GM12878 (cell line): ENCODE measurements around the gene SSPN.

Source experiments
- EP300 ChIP-seq, 2 experiments: fragments of 150-350 bp in 1 of 2; IDR thresholded peaks; 2 replicates each; pipeline ENCODE4 v1.6.1; 2011 to 2012; ENCODE audit warnings: low read depth in 2 of 2, low read length in 2 of 2, borderline replicate concordance in 1 of 2, improper control_type of control experiment in 1 of 2, inconsistent platforms in 1 of 2; ENCODE audit not compliant: control insufficient read depth in 1 of 2
- JUND ChIP-seq: IDR thresholded peaks from 2 replicates; pipeline ENCODE4 v1.6.1; 2012; ENCODE audit warnings: low read depth, mild to moderate bottlenecking, low read length, improper control_type of control experiment, moderate library complexity
- NFYB ChIP-seq: IDR thresholded peaks from 2 replicates; pipeline ENCODE4 v1.6.1; 2011; ENCODE audit warnings: low read depth, mild to moderate bottlenecking, low read length, improper control_type of control experiment, moderate library complexity; ENCODE audit not compliant: insufficient read depth
- PBX3 ChIP-seq: IDR thresholded peaks from 2 replicates; pipeline ENCODE4 v1.6.1; 2011; ENCODE audit warnings: mild to moderate bottlenecking, low read depth, low read length, moderate library complexity; ENCODE audit not compliant: insufficient replicate concordance
- TCF7 ChIP-seq: IDR thresholded peaks from 2 replicates; pipeline ENCODE4 v1.6.1; 2014; ENCODE audit warnings: antibody characterized with exemption, borderline replicate concordance
- TF ChIP-seq, protein P1 (sequence below), 3 experiments: IDR thresholded peaks in 2 of 3; conservative IDR thresholded peaks in 1 of 3; 2 replicates each; pipeline ENCODE4 v1.5.1; 2011; ENCODE audit warnings: low read depth in 3 of 3, low read length in 3 of 3, mild to moderate bottlenecking in 3 of 3, control low read depth in 2 of 3, moderate library complexity in 2 of 3, inconsistent platforms in 1 of 3, mixed read lengths in 1 of 3; ENCODE audit not compliant: control insufficient read depth in 2 of 3, insufficient read depth in 1 of 3; ENCODE audit errors: extremely low read depth in 1 of 3
- TF ChIP-seq, protein P2 (sequence below): fragments of 450-650 bp; IDR thresholded peaks from 2 replicates; pipeline ENCODE4 v1.6.1; 2017; ENCODE audit warnings: mild to moderate bottlenecking, moderate library complexity

DNA sequence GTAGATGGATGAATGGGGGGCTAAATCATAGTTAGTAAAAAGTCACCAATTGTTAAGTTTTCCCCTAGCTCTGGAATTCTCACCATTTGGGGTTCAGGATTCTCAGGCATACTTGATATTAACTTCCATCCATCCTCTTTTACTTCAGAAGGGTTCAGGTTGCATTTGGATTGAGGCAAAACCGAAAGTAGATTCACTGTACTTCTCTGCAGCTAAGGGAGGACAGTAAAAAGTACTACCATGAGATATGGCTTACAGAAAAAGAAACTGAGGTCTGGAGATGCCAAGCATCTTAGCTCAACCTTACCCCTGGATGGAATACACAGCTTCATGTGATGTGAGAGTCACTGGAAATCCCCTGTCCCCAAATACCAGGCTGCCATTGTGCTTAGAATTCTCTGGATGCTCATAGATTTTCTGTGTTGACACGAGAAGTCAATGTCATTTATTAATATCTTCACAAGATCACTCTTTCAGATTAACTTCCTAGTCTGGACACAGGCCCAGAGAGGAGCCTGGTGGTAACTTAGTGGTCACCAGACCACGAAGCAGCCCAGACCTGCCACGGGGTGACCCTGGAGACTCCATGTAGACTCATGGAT lies 87.1 kb downstream of the SSPN start:
- TF ChIP-seq, protein P1, sequence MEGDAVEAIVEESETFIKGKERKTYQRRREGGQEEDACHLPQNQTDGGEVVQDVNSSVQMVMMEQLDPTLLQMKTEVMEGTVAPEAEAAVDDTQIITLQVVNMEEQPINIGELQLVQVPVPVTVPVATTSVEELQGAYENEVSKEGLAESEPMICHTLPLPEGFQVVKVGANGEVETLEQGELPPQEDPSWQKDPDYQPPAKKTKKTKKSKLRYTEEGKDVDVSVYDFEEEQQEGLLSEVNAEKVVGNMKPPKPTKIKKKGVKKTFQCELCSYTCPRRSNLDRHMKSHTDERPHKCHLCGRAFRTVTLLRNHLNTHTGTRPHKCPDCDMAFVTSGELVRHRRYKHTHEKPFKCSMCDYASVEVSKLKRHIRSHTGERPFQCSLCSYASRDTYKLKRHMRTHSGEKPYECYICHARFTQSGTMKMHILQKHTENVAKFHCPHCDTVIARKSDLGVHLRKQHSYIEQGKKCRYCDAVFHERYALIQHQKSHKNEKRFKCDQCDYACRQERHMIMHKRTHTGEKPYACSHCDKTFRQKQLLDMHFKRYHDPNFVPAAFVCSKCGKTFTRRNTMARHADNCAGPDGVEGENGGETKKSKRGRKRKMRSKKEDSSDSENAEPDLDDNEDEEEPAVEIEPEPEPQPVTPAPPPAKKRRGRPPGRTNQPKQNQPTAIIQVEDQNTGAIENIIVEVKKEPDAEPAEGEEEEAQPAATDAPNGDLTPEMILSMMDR (IDR thresholded peaks at IDR 0.05 in 2 of 3, conservative IDR thresholded peaks at IDR 0.05 in 1 of 3; ENCODE audit: control insufficient read depth in 2 of 3, extremely low read depth in 1 of 3, insufficient read depth in 1 of 3, low read depth in 3 of 3, low read length in 3 of 3): no peak
- no peak for TF ChIP-seq JUND
- TF ChIP-seq NFYB: no peak
- no peak for TF ChIP-seq EP300 (IDR thresholded peaks at IDR 0.05; ENCODE audit: borderline replicate concordance in 1 of 2, control insufficient read depth in 1 of 2, low read depth in 2 of 2, low read length in 2 of 2)
- no peak for TF ChIP-seq PBX3
- TF ChIP-seq TCF7: no peak
- TF ChIP-seq, protein P2, sequence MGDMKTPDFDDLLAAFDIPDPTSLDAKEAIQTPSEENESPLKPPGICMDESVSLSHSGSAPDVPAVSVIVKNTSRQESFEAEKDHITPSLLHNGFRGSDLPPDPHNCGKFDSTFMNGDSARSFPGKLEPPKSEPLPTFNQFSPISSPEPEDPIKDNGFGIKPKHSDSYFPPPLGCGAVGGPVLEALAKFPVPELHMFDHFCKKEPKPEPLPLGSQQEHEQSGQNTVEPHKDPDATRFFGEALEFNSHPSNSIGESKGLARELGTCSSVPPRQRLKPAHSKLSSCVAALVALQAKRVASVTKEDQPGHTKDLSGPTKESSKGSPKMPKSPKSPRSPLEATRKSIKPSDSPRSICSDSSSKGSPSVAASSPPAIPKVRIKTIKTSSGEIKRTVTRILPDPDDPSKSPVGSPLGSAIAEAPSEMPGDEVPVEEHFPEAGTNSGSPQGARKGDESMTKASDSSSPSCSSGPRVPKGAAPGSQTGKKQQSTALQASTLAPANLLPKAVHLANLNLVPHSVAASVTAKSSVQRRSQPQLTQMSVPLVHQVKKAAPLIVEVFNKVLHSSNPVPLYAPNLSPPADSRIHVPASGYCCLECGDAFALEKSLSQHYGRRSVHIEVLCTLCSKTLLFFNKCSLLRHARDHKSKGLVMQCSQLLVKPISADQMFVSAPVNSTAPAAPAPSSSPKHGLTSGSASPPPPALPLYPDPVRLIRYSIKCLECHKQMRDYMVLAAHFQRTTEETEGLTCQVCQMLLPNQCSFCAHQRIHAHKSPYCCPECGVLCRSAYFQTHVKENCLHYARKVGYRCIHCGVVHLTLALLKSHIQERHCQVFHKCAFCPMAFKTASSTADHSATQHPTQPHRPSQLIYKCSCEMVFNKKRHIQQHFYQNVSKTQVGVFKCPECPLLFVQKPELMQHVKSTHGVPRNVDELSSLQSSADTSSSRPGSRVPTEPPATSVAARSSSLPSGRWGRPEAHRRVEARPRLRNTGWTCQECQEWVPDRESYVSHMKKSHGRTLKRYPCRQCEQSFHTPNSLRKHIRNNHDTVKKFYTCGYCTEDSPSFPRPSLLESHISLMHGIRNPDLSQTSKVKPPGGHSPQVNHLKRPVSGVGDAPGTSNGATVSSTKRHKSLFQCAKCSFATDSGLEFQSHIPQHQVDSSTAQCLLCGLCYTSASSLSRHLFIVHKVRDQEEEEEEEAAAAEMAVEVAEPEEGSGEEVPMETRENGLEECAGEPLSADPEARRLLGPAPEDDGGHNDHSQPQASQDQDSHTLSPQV: no peak
